Sigmoid colon (tissue), 3 donors: Measurements from ENCODE around the gene RBP4.

Experiments used
- CTCF ChIP-seq, 4 experiments: fragments of 450-650 bp in 3 of 4; fragments of 200-600 bp in 1 of 4; IDR thresholded peaks; one replicate each; pipeline ENCODE4 v1.5.1; 2016 to 2019; ENCODE audit warnings: antibody characterized with exemption in 4 of 4, mild to moderate bottlenecking in 3 of 4, moderate library complexity in 2 of 4
- POLR2A ChIP-seq, 2 donors: fragments of 450-650 bp; IDR thresholded peaks; one replicate each; pipeline ENCODE4 v1.6.1; 2016; ENCODE audit warnings: antibody characterized with exemption in 2 of 2, mild to moderate bottlenecking in 2 of 2, moderate library complexity in 2 of 2

- TF ChIP-seq CTCF (IDR thresholded peaks at IDR 0.05) = no peak
- no peak for TF ChIP-seq POLR2A (IDR thresholded peaks at IDR 0.05)
Measured at GRCh38 chr10:93596539-93596938, 4.5 kb downstream of the RBP4 start.
